ENCODE measurements around the gene LRRC66. TPM values are rescaled to one million over a fixed set of nuclear protein-coding genes. Genes with fewer than 3 reads are reported as not detected.

LRRC66 gene
- total RNA-seq, 1 donor from 2014 or later: 0.47 TPM

DNA sequence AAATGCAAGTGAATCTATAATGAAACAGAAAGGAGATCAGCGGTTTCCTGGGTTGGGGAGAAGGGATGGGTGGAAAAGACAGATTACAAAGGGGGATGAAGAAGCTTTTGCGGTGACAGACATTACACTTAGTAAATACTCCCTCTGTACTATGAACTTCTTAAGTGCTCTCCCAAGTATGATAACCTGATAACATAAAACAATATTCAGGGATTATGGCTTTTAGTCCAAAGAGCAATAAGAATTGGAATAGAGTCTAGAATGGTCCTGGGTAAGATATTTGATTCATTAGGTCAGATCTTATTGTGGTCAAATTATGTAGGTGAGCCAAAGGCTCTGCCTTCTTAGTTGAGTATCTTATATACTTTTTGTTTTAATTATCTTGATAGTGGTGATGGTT, 9.2 kb downstream of the LRRC66 start:
- DNase-seq: no peak

DNA sequence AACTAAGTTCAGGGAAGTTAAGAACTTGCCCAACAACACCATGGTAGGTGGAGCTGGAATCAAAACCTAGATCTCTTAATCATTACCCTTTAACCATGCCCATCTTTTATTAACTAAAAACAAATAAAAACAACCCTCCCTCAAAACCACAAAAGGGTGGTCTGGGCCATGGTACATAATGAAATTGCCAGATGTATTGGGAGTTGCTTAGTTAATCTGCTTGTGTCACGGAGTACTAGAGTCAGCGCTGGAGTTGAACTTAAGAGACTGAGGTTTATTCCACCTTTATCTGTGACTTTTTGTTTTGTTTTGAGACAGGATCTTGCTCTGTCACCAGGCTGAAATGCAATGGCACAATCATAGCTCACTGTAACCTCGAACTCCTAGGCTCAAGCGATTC, 13.3 kb downstream of the LRRC66 start:
- DNase-seq: no peak

DNA sequence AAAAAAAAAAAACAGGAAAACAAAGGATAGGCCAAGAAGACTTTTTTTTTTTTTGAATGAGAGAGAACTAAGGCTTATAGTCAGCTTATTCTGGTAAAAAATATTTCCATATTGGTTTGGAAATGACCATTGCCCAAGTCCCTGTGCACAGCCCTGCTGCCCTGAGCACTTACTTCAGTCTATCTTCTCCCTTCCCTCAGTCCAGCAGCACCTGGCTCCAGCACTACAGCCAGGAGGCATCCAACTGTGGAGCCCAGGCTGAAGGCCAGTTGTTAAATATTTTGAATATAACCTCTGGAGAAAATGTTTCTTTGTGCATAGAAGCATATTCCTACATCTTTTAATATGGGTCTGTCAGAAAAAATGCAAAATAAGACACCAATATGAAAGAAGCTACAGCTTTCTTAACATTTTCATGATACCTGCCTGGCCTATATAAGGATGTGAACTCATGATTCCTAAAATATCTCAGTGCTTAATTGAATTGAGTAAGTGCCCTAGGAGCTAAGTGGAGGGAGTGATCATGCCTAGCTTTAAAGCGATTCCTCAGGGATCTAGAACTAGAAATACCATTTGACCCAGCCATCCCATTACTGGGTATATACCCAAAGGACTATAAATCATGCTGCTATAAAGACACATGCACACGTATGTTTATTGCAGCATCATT, 14.4 kb downstream of the LRRC66 start:
- no peak for DNase-seq

DNA sequence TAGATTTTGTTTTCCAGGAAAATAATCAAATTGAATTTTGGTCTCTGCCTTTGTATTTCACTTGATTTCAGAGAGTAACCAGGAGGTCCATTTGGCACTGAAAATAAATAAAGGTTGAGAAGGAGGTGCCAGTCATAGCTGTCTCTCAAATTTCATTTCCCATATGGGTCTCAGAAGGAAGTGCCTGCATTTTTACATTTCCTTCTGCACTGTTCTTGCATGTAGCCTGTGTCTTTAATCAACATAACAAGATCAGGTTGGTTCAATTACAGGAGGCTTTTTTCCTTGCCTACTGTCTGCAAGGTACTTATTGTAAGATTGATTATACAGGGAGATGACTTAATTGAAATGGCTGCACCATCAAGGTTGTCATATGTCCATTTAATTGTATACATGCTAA, 15.7 kb downstream of the LRRC66 start:
- DNase-seq: no peak

DNA sequence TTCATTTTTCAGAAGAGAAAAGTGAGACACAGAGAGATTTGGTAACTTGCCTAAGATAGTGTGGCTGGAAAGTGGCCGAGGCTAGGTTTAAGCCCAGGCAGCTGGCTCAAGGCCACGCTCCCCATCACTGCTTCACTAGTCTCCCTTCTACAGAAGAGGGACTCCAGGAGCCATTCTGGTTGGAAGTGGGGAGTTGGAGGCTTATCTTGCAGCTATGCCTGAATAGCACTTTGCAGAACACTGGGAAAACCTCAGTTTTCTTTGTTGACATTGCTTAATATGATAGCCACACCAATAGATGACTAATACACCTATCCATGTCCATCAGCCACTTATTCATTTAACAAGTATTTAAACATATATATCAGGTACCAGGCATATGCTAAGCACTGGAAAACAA, 18.5 kb downstream of the LRRC66 start:
- DNase-seq: no peak

DNA sequence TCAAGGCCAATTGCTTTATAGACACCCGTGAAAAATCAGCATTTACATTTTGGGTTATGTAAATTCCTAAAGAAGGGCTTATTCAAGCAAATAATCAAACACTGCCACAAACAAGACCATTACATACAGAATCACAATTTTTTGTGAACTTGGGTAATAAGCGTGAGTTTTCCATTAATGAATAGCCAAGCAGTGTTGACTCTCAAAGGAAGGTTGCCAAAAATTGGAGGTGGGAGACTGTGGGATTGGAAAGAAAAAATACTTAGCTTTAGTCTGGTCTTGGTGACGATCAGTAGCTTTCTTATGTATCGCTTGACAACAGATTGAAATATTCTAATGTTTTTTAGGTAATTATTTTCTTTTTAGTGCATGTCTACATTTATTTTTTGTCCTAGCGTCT, 20.9 kb downstream of the LRRC66 start:
- DNase-seq: no peak

DNA sequence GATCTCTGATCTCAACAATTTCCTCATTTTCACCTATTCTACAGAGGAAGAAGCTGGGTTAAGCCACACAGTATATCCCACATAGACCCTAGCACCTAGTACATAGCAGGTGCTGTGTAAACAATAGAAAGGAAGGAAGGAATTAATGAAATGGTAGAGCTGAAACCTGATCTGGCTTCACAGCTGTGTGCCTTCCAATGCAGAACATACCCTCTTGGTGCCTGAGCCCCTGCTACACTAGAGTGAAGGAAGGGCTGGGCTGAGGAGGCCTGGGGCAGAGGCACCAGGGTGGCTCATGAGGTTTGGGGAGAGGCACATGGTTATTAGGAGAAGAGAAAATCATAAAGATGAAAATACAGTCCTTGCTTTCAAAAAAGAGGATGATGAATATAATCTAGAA, 21.3 kb downstream of the LRRC66 start:
- no peak for DNase-seq

DNA sequence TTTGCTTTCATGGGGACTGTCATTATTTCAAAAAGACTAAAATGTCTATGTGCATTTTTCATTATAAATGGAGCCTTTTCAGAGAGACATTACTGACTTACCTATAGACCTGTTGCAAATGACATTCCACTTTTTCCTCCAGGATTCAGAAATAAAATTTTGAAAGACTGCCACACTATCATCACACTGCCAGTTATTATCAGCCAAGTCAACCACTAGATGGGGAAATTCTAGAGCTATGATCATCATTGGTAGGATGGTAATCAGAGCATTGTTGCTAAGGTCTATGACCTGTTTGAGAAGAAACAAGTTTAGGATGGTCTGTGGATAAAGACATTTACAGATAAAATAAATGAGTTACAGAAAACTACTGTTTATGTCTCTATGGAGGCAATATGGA, 22.5 kb downstream of the LRRC66 start:
- DNase-seq: no peak

DNA sequence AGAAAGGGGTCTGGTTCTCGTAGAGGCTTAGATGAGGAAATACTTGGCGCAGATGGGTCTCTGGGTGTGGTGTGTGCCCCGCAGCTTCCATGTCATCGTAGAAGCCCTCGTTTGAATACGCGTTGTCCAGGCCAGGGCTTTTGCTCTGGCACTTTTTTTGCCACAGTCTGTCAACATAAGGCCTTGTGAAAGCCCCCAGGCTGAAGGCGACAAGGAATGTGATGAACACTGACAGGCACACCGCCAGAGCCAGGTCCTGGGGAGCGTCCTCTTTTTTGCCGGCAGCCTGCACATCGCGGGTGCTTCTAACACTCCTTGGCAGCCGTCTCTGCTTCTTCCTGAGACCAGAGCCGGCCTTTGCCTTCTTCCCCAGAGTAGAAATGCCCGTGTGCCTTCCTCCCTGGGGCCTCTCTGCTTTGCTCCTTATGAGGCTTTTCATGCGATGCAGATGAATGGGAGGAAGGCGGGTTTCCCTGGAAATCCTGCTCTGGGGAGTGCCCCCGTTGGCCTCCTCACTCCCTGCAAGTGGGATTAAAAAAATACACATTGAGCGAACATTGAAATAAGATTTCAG, 24.4 kb downstream of the LRRC66 start:
- DNase-seq: no peak

DNA sequence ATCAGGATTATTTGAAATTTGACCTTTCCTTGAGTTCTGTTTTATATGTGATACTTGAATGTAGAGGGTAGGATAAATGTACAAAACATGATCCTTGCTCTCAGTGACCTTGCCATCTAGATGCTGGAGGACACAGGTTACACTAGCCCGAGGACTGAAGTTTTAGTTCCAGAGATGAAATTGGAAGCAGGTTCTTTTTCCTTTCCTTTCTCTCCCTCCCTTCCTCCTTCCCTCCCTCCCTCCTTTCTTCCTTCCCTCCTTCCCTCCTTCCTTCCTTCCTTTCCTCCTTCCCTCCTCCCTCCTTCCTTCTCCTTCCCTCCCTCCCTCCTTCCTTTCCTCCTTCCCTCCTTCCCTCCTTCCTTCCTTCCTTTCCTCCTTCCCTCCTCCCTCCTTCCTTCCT, 54.3 kb downstream of the LRRC66 start:
- no peak for DNase-seq

DNA sequence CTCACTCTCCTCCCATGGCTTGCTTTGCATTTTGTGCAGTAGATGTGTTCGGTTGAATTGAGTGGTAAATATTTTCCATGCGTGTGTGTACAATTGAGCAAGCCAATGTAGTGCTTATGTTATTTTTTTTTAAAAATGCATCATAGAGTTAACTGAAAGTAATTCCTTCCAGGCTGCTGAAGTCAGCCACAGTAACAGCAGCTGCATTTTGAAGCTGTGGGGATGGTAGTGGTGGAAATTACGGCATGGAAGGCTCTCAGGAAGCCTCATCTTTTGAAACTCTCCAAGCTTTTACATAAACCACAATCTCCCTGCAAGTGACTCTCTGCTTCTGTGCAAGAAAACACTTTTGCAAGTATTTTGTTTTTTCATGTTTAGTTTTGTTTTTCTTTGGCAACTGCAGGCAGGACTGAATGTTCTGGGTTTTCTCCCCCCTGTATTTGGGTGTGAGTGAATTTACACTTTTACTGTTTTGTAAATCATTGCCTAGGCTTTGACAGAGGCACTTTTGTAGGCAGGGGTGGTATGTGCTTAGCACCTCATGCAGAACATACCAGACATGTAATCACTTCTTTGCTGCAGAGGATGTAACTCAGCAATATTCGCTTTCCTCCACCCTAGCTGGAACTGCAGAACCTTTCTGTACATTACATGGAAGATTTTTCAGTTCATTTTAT, 56.2 kb downstream of the LRRC66 start:
- DNase-seq: no peak

DNA sequence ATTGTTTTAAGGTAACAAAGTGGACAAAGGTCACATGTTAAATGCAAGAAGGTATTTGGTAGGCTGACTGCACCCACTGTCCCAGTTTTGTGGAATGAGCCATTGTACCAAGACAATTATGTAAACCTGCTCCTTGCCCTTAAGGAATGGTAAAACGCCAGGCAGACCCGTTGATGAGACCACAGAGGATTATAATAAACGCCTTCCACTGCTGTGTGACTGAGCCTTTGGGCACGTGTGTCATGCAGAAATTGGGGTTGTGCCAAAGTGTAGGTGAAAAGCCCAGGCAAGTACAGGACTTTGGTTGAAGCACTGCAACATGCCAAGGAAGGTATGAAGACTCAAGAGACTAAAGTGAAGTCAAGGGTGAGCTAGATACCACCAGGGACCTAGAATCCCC, 59.7 kb downstream of the LRRC66 start:
- no peak for DNase-seq

DNA sequence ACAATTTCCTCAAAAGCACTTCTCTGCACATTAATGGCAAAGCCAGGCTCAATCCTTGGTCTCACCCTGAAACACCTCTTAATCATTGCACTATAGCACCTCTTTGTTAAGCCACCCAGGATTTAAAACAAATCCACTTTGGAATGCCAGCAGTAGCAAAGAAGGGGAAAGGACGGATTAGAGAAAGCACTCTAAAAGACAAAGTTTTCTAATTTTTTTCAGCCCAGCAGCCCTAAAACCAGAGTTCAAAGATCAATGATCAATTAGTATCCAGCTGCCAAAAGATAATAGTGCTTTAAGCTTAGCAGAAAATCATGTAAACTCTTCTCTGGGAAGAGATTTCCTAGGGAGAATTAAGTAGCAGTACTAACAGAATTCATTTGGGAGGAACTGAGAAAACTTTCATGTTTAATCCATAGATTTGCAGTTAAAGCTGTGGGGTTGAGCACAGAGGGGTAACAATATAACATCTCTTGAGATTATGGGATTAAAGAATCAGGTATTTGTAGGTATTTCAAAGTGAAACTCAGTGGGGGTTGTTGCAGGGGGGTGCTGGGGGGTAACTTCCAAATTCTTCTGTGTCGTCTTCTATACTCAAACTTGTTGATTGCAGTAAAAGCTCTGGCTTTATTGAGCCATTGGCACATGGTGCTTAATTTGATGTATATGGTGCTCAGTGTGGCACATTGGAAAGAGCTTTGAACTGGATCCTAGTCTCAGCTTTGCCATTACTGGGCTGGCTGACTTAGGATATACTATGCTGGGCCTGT, 61.8 kb downstream of the LRRC66 start:
- DNase-seq: no peak

Small RNA genes within 50 kb of the gene (small RNA-seq; reads per million reads assigned to genes)
- not detected for gene AC104784.1

Other genes starting within 250 kb of the LRRC66 start
- 119 TPM for gene DCUN1D4, start 177.2 kb downstream of the LRRC66 start, total RNA-seq
- gene SGCB, start 17.9 kb upstream of the LRRC66 start, total RNA-seq: 65.5 TPM
- 1.2 TPM for gene SPATA18, start 30.9 kb upstream of the LRRC66 start, total RNA-seq